ENCODE results near the gene ZBTB16.

The ZBTB16 gene

DNA sequence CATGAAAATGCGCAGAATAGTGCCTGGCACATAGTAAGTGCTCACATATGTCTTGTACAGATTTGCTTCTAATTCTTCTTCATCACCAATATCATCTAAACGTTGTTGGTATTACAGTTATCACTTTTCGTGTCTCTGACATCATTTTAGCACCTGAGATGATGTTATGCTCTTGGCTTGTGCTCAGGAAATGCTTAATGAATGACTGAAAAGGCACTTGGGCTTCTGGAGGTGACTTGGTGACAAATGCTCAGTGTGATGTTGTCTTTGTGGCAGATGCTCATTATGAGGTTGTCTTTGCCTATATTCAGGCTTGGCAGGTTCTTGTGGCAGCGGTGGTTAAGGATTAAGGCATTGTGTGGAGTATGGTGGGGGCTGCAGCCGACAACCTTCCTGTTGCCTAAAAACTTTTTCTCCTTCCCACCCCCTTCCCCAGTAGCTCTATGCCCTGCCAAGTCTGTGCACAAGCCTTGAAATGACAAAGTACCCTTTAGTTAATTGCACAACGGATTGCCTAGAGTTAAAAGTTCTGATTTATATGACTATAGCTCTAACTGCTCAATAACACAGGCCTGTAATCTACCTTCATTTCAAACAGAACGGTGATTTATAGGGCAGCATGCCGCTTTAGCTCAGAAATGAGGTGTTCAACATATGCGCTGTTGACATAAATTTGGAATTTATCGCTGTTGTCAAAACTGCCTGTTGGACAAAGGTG lies 82.5 kb downstream of the ZBTB16 start:
- Histone ChIP-seq H3K4me3 (no peak overlapping the region), H3K9me3 (ENCODE audit: low read depth, low read length) (no peaks in the 10 kb centered on the region), H3K27ac (peak overlapping the region; percentile 53; the same call in 1 of the 2 replicates), H3K36me3 (ENCODE audit: insufficient read depth, low read length) (no peaks in the 10 kb centered on the region), H3K9ac (ENCODE audit: insufficient read length) (no peak overlapping the region)
- TF ChIP-seq POLR2AphosphoS5 (IDR thresholded peaks at IDR 0.05; ENCODE audit: borderline replicate concordance, low read depth, low read length) = no peak
- TF ChIP-seq FOXP2 (optimal IDR thresholded peaks at IDR 0.05; ENCODE audit: control extremely low read depth, extremely low read length, insufficient read depth) = no peak
- no peak for TF ChIP-seq EZH2 (IDR thresholded peaks at IDR 0.05)
- no peak for DNase-seq (ENCODE audit: low read depth, low spot score)

- Histone ChIP-seq H3K27ac (peak overlapping the region; percentile 53; the same call in 1 of the 2 replicates), H3K4me3 (no peak overlapping the region), H3K36me3 (ENCODE audit: insufficient read depth, low read length) (no peaks in the 10 kb centered on the region), H3K9me3 (ENCODE audit: low read depth, low read length) (no peaks in the 10 kb centered on the region), H3K9ac (ENCODE audit: insufficient read length) (no peak overlapping the region)
- TF ChIP-seq POLR2AphosphoS5 (IDR thresholded peaks at IDR 0.05; ENCODE audit: borderline replicate concordance, low read depth, low read length) (no peak), FOXP2 (optimal IDR thresholded peaks at IDR 0.05; ENCODE audit: control extremely low read depth, extremely low read length, insufficient read depth) (no peak)
- DNase-seq (ENCODE audit: low read depth, low spot score) = no peak
These were observed 83.2 kb downstream of the ZBTB16 start for GRCh38 chr11:114142707-114143106.

DNA sequence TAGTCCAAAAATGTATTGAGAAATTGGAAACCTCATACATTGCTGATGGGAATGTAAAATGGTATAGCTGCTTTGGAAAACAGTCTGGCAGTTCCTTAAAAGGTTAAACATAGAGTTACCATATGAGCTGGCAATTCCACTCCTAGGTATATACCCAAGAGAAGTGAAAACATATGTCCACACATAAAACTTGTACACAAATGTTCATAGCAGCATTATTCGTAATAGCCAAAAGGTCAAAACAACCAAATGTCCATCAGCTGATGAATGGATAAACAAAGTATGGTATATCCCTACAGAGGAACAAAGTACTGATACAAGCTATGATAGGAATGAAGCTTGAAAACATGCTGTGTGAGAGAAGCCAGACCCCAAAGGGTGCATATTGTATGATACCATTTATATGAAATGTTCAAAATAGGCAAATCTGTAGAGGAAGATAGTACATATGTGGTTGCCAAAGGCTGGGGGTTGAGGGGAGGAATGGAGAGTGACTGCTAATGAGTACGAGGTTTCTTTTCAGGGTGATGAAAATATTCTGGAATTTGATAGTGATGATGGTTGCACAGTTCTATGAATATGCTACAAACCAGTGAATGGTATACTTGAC lies 85.8 kb downstream of the ZBTB16 start:
- Histone ChIP-seq H3K4me3 (no peak overlapping the region), H3K9me3 (ENCODE audit: low read depth, low read length) (no peaks in the 10 kb centered on the region), H3K27ac (no peak overlapping the region), H3K36me3 (ENCODE audit: insufficient read depth, low read length) (no peaks in the 10 kb centered on the region), H3K9ac (ENCODE audit: insufficient read length) (no peak overlapping the region)
- no peak for DNase-seq (ENCODE audit: low read depth, low spot score)
- no peak for TF ChIP-seq POLR2AphosphoS5 (IDR thresholded peaks at IDR 0.05; ENCODE audit: borderline replicate concordance, low read depth, low read length)

DNA sequence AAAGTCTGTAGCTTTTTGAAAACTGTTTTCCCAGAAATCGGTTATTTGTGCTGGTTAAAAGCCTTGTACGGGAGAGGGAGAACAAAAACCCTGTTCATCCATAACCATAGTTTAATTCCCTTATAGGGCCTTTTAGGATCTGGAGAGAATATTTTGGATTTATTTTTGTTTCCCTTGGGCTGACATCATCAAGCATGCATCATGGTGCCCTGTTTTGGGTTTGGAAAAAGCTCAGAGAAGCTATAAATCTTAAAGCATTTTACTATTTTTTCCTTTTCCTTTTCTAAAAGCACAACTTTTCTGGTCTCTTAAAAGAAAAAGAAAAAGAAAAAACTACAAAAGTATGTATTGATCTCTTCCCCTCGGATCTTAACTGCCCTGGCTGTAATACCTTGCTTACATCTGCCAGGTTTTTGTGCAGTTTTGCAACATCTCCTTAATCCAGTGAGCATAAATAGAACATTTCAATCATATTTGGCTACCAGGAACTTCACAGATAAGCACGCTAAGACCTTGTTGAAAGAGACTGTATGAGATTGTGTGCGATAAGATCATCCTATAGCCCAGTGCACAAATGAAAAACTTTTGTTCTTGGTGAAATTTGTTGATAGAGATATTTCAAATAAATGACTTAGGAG lies 88.0 kb downstream of the ZBTB16 start:
- Histone ChIP-seq H3K36me3 (ENCODE audit: insufficient read depth, low read length) (no peaks in the 10 kb centered on the region), H3K9ac (ENCODE audit: insufficient read length) (peak overlapping the region; percentile 51), H3K27ac (peak overlapping the region; percentile 98), H3K9me3 (ENCODE audit: low read depth, low read length) (no peaks in the 10 kb centered on the region), H3K4me3 (peak overlapping the region; percentile 48)
- no peak for TF ChIP-seq FOXP2 (optimal IDR thresholded peaks at IDR 0.05; ENCODE audit: control extremely low read depth, extremely low read length, insufficient read depth)
- TF ChIP-seq POLR2AphosphoS5 (IDR thresholded peaks at IDR 0.05; ENCODE audit: borderline replicate concordance, low read depth, low read length) = no peak
- no peak for TF ChIP-seq EZH2 (IDR thresholded peaks at IDR 0.05)
- DNase-seq (ENCODE audit: low read depth, low spot score) = no peak

DNA sequence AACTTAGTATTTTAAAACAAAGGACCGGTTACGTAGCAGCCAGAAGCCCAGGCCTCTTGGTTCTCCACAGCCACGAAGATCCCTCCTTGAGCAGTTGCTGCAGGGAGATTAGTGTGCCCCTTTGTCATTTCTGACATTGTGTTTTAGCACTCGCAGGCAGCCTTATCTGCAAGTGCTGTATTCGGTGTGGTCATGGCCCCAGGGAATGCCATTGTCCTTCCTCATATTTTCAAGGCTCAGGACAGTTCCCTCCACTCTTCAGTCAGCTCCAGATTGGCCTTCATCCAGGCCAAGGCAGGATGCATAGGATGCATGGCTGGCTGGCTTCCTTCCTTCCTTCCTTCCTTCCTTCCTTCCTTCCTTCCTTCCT lies 88.5 kb downstream of the ZBTB16 start:
- Histone ChIP-seq H3K9ac (ENCODE audit: insufficient read length) (peak overlapping the region; percentile 51), H3K4me3 (peak overlapping the region; percentile 48), H3K36me3 (ENCODE audit: insufficient read depth, low read length) (no peaks in the 10 kb centered on the region), H3K27ac (peak overlapping the region; percentile 98), H3K9me3 (ENCODE audit: low read depth, low read length) (no peaks in the 10 kb centered on the region)
- peak; percentile 93 for DNase-seq (ENCODE audit: low read depth, low spot score)
- no peak for TF ChIP-seq EZH2 (IDR thresholded peaks at IDR 0.05)
- no peak for TF ChIP-seq POLR2AphosphoS5 (IDR thresholded peaks at IDR 0.05; ENCODE audit: borderline replicate concordance, low read depth, low read length)
- peak; percentile 87 for TF ChIP-seq FOXP2 (optimal IDR thresholded peaks at IDR 0.05; ENCODE audit: control extremely low read depth, extremely low read length, insufficient read depth)

DNA sequence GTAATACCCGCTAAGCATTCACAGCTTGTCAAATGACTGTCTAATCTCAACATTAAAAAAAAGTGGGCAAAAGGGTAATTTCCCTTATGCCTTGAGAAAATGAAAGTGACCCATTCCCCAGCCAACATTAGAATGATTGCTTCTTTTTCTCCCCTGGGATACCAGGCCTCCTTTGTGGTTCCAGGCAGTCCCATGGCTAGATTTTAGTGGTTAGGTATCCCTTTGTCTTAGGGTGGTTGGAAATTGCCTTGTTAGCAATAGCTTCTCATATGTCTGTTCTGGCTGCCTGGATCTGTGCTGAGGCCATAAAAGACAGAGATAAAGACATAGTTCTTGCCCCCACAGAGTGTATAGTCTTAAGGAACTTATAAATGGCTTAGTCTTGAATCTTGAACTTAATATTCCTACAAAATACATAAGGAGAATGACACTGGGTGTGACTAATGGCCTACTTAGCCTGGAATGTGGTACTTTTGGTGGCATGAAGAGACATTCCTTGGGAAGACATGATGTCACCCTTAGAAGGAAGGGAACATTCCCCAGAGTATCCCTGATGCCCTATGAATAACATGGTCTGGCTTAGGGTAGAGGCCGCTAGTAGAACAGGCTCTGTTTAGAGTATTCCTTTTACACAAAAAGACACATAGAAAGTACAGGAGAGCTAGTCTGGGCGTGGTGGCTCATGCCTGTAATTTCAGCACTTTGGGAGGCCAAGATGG lies 90.3 kb downstream of the ZBTB16 start:
- TF ChIP-seq EZH2 (IDR thresholded peaks at IDR 0.05) = no peak
- TF ChIP-seq FOXP2 (optimal IDR thresholded peaks at IDR 0.05; ENCODE audit: control extremely low read depth, extremely low read length, insufficient read depth) = no peak
- no peak for TF ChIP-seq POLR2AphosphoS5 (IDR thresholded peaks at IDR 0.05; ENCODE audit: borderline replicate concordance, low read depth, low read length)
- no peaks in the 10 kb centered on the region for H3K9me3 ChIP-seq (ENCODE audit: low read depth, low read length)
- peak overlapping the region; percentile 56 for H3K9ac ChIP-seq (ENCODE audit: insufficient read length)
- no peaks in the 10 kb centered on the region for H3K36me3 ChIP-seq (ENCODE audit: insufficient read depth, low read length)
- no peak for DNase-seq (ENCODE audit: low read depth, low spot score)
- peak overlapping the region; percentile 93 for H3K27ac ChIP-seq
- H3K4me3 ChIP-seq = 0 out of 2 replicates have a peak overlapping the region, but pooled peaks have one; percentile 16

- peak overlapping the region; percentile 93; the same call in 1 of the 2 replicates for H3K27ac ChIP-seq
- no peak overlapping the region for H3K9ac ChIP-seq (ENCODE audit: insufficient read length)
- TF ChIP-seq POLR2AphosphoS5 (IDR thresholded peaks at IDR 0.05; ENCODE audit: borderline replicate concordance, low read depth, low read length) = no peak
- TF ChIP-seq EZH2 (IDR thresholded peaks at IDR 0.05) = no peak
- no peak for DNase-seq (ENCODE audit: low read depth, low spot score)
- no peaks in the 10 kb centered on the region for H3K9me3 ChIP-seq (ENCODE audit: low read depth, low read length)
- H3K36me3 ChIP-seq (ENCODE audit: insufficient read depth, low read length) = no peaks in the 10 kb centered on the region
- no peak overlapping the region for H3K4me3 ChIP-seq
These were observed 91.2 kb downstream of the ZBTB16 start for GRCh38 chr11:114150671-114151070.

- no peak overlapping the region for H3K9ac ChIP-seq (ENCODE audit: insufficient read length)
- H3K27ac ChIP-seq = no peak overlapping the region
- H3K9me3 ChIP-seq (ENCODE audit: low read depth, low read length) = no peaks in the 10 kb centered on the region
- no peak overlapping the region for H3K4me3 ChIP-seq
- no peaks in the 10 kb centered on the region for H3K36me3 ChIP-seq (ENCODE audit: insufficient read depth, low read length)
- no peak for TF ChIP-seq EZH2 (IDR thresholded peaks at IDR 0.05)
- no peak for TF ChIP-seq POLR2AphosphoS5 (IDR thresholded peaks at IDR 0.05; ENCODE audit: borderline replicate concordance, low read depth, low read length)
- no peak for TF ChIP-seq FOXP2 (optimal IDR thresholded peaks at IDR 0.05; ENCODE audit: control extremely low read depth, extremely low read length, insufficient read depth)
- no peak for DNase-seq (ENCODE audit: low read depth, low spot score)
These were observed 92.1 kb downstream of the ZBTB16 start for GRCh38 chr11:114151631-114152030.
